HL-60 (cell line): ENCODE data around the gene LGALS7.
A peak's percentile ranks its signal among the peaks of the same experiment; 100 is the strongest.
"Not testable (repeated sequence)": the region's sequence is repeated elsewhere in the genome, so short reads cannot be mapped to it uniquely, and the experiment has no call there.

Experiments
- DNase-seq, 2 experiments: peaks; one replicate each; pipeline ENCODE4 v3.0.0-alpha.2; 2010 to 2020; ENCODE audit warnings: low read depth in 1 of 2, low spot score in 1 of 2
- H3K27ac ChIP-seq: fragments of 250-450 bp; sonication (Bioruptor Pico); replicated peaks from 2 replicates; pipeline ENCODE4 v1.5.1; 2020; ENCODE audit warnings: mild to moderate bottlenecking, moderate library complexity
- H3K27me3 ChIP-seq: fragments of 250-450 bp; sonication (Bioruptor Pico); 2 replicates; pipeline ENCODE4 v1.5.1; 2021; ENCODE audit warnings: mild to moderate bottlenecking, moderate library complexity; ENCODE audit not compliant: insufficient read depth, poor library complexity, severe bottlenecking
- H3K4me3 ChIP-seq: replicated peaks from 2 replicates; pipeline ENCODE4 v1.5.1; 2011; ENCODE audit warnings: mild to moderate bottlenecking, control low read depth, low read length; ENCODE audit not compliant: insufficient read depth
- CTCF ChIP-seq: IDR thresholded peaks from one replicate; pipeline ENCODE4 v1.5.1; 2011; ENCODE audit warnings: low read length, control low read depth, inconsistent platforms; ENCODE audit not compliant: insufficient read depth
- GABPA ChIP-seq: IDR thresholded peaks from 2 replicates; pipeline ENCODE4 v1.6.1; 2012; ENCODE audit warnings: low read depth
- POLR2AphosphoS5 ChIP-seq: IDR thresholded peaks from 2 replicates; pipeline ENCODE4 v1.6.1; 2012; ENCODE audit warnings: low read depth
- REST ChIP-seq: IDR thresholded peaks from 2 replicates; pipeline ENCODE4 v1.6.1; 2012; ENCODE audit warnings: low read depth; ENCODE audit not compliant: insufficient replicate concordance
- SPI1 ChIP-seq: IDR thresholded peaks from 2 replicates; pipeline ENCODE4 v1.6.1; 2012; ENCODE audit warnings: low read depth, mild to moderate bottlenecking, borderline replicate concordance

The LGALS7 gene

GRCh38 chr19:38808741-38809140 is 35.4 kb upstream of the LGALS7 start:
- Histone ChIP-seq H3K27me3 (no peaks in the 10 kb centered on the region), H3K27ac (no peak overlapping the region), H3K4me3 (no peak overlapping the region)
- no peak for DNase-seq
- no peak for TF ChIP-seq CTCF
- TF ChIP-seq REST = no peak
- TF ChIP-seq GABPA = no peak
- no peak for TF ChIP-seq SPI1
- no peak for TF ChIP-seq POLR2AphosphoS5

GRCh38 chr19:38807374-38808098 is 34.2 kb upstream of the LGALS7 start:
- not testable (repeated sequence) for DNase-seq

GRCh38 chr19:38806371-38806770 is 33.1 kb upstream of the LGALS7 start:
- H3K4me3 ChIP-seq = no peak overlapping the region
- no peaks in the 10 kb centered on the region for H3K27me3 ChIP-seq
- H3K27ac ChIP-seq = no peak overlapping the region
- DNase-seq = no peak
- TF ChIP-seq POLR2AphosphoS5 (no peak), GABPA (no peak), CTCF (no peak), REST (no peak), SPI1 (no peak)

More at GRCh38 chr19:38807374-38808098, 34.2 kb upstream of the LGALS7 start:
- H3K27me3 ChIP-seq, H3K27ac ChIP-seq, H3K4me3 ChIP-seq: not testable (repeated sequence)

GRCh38 chr19:38805180-38805579 is 31.9 kb upstream of the LGALS7 start:
- Histone ChIP-seq H3K4me3 (no peak overlapping the region), H3K27me3 (no peaks in the 10 kb centered on the region), H3K27ac (no peak overlapping the region)
- no peak for DNase-seq
- TF ChIP-seq SPI1 = 0 out of 2 replicates have a peak, but pooled peaks have one; percentile 3
- no peak for TF ChIP-seq REST
